K562 (cell line): ENCODE measurements around the gene DAGLA. TPM values are rescaled to one million over a fixed set of nuclear protein-coding genes. Genes with fewer than 3 reads are reported as not detected.
A peak's percentile ranks its signal among the peaks of the same experiment; 100 is the strongest.

ENCODE experiments used
- ATAC-seq: fragments of 200-7000 bp; cut with Tn5 transposase; 3 replicates; pipeline ENCODE4 v1.9.1; 2020; ENCODE audit warnings: moderate library complexity
- BruUV-seq: library from RNA; stranded (reverse); fragments of 400-500 nt; replicated peaks from 2 replicates; lab custom pipeline; 2021; lab: Mats Ljungman, UMichigan
- CTCF ChIA-PET: fragments of 300-600 bp; formaldehyde crosslinking; extraction: SDS; loops from one replicate; lab custom pipeline; 2021; ENCODE audit warnings: low intra/inter-chr PET ratio; lab: Yijun Ruan, JAX
- POLR2A ChIA-PET: fragments of 300-600, 350-650 bp; sonication (Branson Sonifier 250); formaldehyde crosslinking; extraction: SDS; loops from one replicate; lab custom pipeline; 2021; ENCODE audit warnings: antibody characterized with exemption, inconsistent platforms; lab: Yijun Ruan, JAX
- DNase-seq, 4 experiments: peaks; one replicate each; pipeline versions ENCODE4 v3.0.0 to v3.0.0-alpha.2; 2011 to 2018; ENCODE audit warnings: low spot score in 3 of 4, mixed read lengths in 3 of 4; ENCODE audit errors: extremely low read depth in 1 of 4
- FAIRE-seq: peaks from 2 replicates; lab custom pipeline; 2011; peaks lifted over from hg19 to GRCh38; lab: Jason Lieb, UNC
- H2AFZ ChIP-seq: 2 replicates; pipeline ENCODE4 v1.6.0; 2011; ENCODE audit warnings: low read depth, low read length, control low read depth, inconsistent platforms
- H3K27ac ChIP-seq: fragments of 200-600 bp; 3 replicates; pipeline ENCODE4 v1.8.0; 2011; ENCODE audit warnings: low read depth, mild to moderate bottlenecking, control low read depth, inconsistent platforms, low read length, moderate library complexity, mixed read lengths; ENCODE audit errors: extremely low read depth
- H3K27me3 ChIP-seq, 2 experiments: fragments of 300-600 bp in 1 of 2; 2 replicates in 1 of 2; 3 replicates in 1 of 2; pipeline versions ENCODE4 v1.6.0 to v1.8.0; 2011; ENCODE audit warnings: inconsistent platforms in 2 of 2, low read length in 2 of 2, mild to moderate bottlenecking in 1 of 2, mixed read lengths in 1 of 2, moderate library complexity in 1 of 2; ENCODE audit not compliant: control insufficient read depth in 2 of 2, insufficient read depth in 2 of 2
- H3K36me3 ChIP-seq: fragments of 300-600 bp; 3 replicates; pipeline ENCODE4 v1.8.0; 2011; ENCODE audit warnings: mild to moderate bottlenecking, low read length, inconsistent platforms; ENCODE audit not compliant: control insufficient read depth, insufficient read depth
- H3K4me1 ChIP-seq, 2 experiments: fragments of 200-600 bp in 1 of 2; replicated peaks in 1 of 2; 2 replicates in 1 of 2; 3 replicates in 1 of 2; pipeline versions ENCODE4 v1.5.1 to v1.8.0; 2011; ENCODE audit warnings: inconsistent platforms in 2 of 2, low read length in 2 of 2, mild to moderate bottlenecking in 1 of 2, mixed read lengths in 1 of 2, moderate library complexity in 1 of 2; ENCODE audit not compliant: control insufficient read depth in 2 of 2, insufficient read depth in 2 of 2
- H3K4me2 ChIP-seq: 2 replicates; pipeline ENCODE4 v1.6.1; 2011; ENCODE audit warnings: low read length, control low read depth, inconsistent platforms, mixed read lengths; ENCODE audit not compliant: insufficient read depth
- H3K4me3 ChIP-seq: fragments of 200-600 bp; sonication (generic), shearing (Covaris generic); 2 replicates; pipeline ENCODE4 v1.5.1; 2016; ENCODE audit warnings: control low read depth, inconsistent platforms
- H3K79me2 ChIP-seq: fragments of 200-600 bp; 3 replicates; pipeline ENCODE4 v1.8.0; 2011; ENCODE audit warnings: low read length, inconsistent platforms; ENCODE audit not compliant: control insufficient read depth, insufficient read depth
- H3K9ac ChIP-seq, 2 experiments: 2 replicates each; pipeline versions ENCODE4 v1.6.0 to v1.6.1; 2011; ENCODE audit warnings: low read depth in 2 of 2, low read length in 2 of 2, control low read depth in 1 of 2, inconsistent platforms in 1 of 2, mild to moderate bottlenecking in 1 of 2, mixed read lengths in 1 of 2; ENCODE audit not compliant: insufficient read depth in 1 of 2
- H3K9me1 ChIP-seq: one replicate; pipeline ENCODE4 v1.6.0; 2011; ENCODE audit warnings: inconsistent platforms, mild to moderate bottlenecking, low read length, moderate library complexity; ENCODE audit not compliant: control insufficient read depth, insufficient read depth
- H3K9me3 ChIP-seq: replicated peaks from 2 replicates; pipeline ENCODE4 v1.5.1; 2011; ENCODE audit warnings: low read depth, low read length, inconsistent platforms; ENCODE audit not compliant: control insufficient read depth, insufficient read depth
- H4K20me1 ChIP-seq: replicated peaks from 2 replicates; pipeline ENCODE4 v1.6.1; 2011; ENCODE audit warnings: low read length, inconsistent platforms, mixed read lengths; ENCODE audit not compliant: control insufficient read depth, insufficient read depth
- ADNP ChIP-seq: fragments of 200-800 bp; sonication (Bioruptor generic); IDR thresholded peaks from 2 replicates; pipeline ENCODE4 v1.6.1; 2016; ENCODE audit warnings: missing genetic modification characterization, missing compliant biosample characterization
- BCOR ChIP-seq: fragments of 450-650 bp; IDR thresholded peaks from 2 replicates; pipeline ENCODE4 v1.6.1; 2016
- BHLHE40 ChIP-seq: IDR thresholded peaks from 2 replicates; pipeline ENCODE4 v1.6.1; 2011; ENCODE audit warnings: low read length, improper control_type of control experiment
- E2F3 ChIP-seq: fragments of 250-450 bp; sonication (Bioruptor Pico); IDR thresholded peaks from 2 replicates; pipeline ENCODE4 v1.4.0; 2020; ENCODE audit warnings: mild to moderate bottlenecking
- ETS2 ChIP-seq: IDR thresholded peaks from 2 replicates; pipeline ENCODE4 v1.6.1; 2016; ENCODE audit warnings: borderline replicate concordance, missing genetic modification characterization, mild to moderate bottlenecking, moderate library complexity, missing compliant biosample characterization; ENCODE audit not compliant: poor library complexity, severe bottlenecking
- HDAC2 ChIP-seq: fragments of 450-650 bp; IDR thresholded peaks from 2 replicates; pipeline ENCODE4 v1.6.1; 2016; ENCODE audit warnings: mild to moderate bottlenecking
- HOXB6 ChIP-seq: fragments of 250-450 bp; sonication (Bioruptor Pico); IDR thresholded peaks from 2 replicates; pipeline ENCODE4 v1.5.1; 2022; ENCODE audit warnings: mild to moderate bottlenecking, borderline replicate concordance
- KDM1A ChIP-seq, 2 experiments: fragments of 450-650 bp; IDR thresholded peaks; 2 replicates each; pipeline ENCODE4 v1.6.1; 2016; ENCODE audit warnings: mild to moderate bottlenecking in 2 of 2
- MED1 ChIP-seq: sonication (generic); formaldehyde crosslinking; IDR thresholded peaks from 2 replicates; pipeline ENCODE4 v1.8.1; 2023; ENCODE audit warnings: missing genetic modification reagents, borderline replicate concordance
- NR1H2 ChIP-seq: sonication (generic); formaldehyde crosslinking; IDR thresholded peaks from 2 replicates; pipeline ENCODE4 v1.4.0; 2020; ENCODE audit warnings: mild to moderate bottlenecking, missing genetic modification reagents
- PHF8 ChIP-seq: fragments of 200-600 bp; sonication (generic); IDR thresholded peaks from 2 replicates; pipeline ENCODE4 v1.6.1; 2012; ENCODE audit warnings: mixed run types, mild to moderate bottlenecking, inconsistent platforms, low read length, moderate library complexity, borderline replicate concordance
- SREBF2 ChIP-seq: sonication (generic); formaldehyde crosslinking; IDR thresholded peaks from 2 replicates; pipeline ENCODE4 v1.4.0; 2020; ENCODE audit warnings: mild to moderate bottlenecking, missing genetic modification reagents
- TAL1 ChIP-seq: fragments of 450-650 bp; IDR thresholded peaks from 2 replicates; pipeline ENCODE4 v1.6.1; 2016; ENCODE audit warnings: mild to moderate bottlenecking
- ZKSCAN1 ChIP-seq: fragments of 150-350 bp; IDR thresholded peaks from 2 replicates; pipeline ENCODE4 v1.6.1; 2016; ENCODE audit warnings: low read depth, low read length
- ZNF12 ChIP-seq: sonication (generic); formaldehyde crosslinking; IDR thresholded peaks from 2 replicates; pipeline ENCODE4 v1.4.0; 2020; ENCODE audit warnings: mild to moderate bottlenecking, missing genetic modification reagents
- ZNF217 ChIP-seq: sonication (generic); formaldehyde crosslinking; IDR thresholded peaks from 2 replicates; pipeline ENCODE4 v1.8.0; 2022; ENCODE audit warnings: mild to moderate bottlenecking, missing genetic modification reagents
- WGBS: fragments of 100-300 bp; shearing (Covaris generic); methylation state at CpG from one replicate; pipeline ENCODE4 v1.1.6; 2016; ENCODE audit warnings: low coverage, mixed read lengths; ENCODE audit not compliant: insufficient coverage; ENCODE audit errors: missing lambda C conversion rate; 5-methylcytosine and 5-hydroxymethylcytosine counted together
- in situ Hi-C: fragments of 300-500 bp; cut with MboI; formaldehyde crosslinking; loops from 4 replicates; pipeline ENCODE4 v1.15.0; 2018; ENCODE audit warnings: inconsistent platforms, mixed read lengths
- intact Hi-C: fragments of 100-400 bp; cut with micrococcal nuclease; formaldehyde crosslinking; loops from 2 replicates; pipeline ENCODE4 v1.14.2; 2022
- polyA plus RNA-seq, 8 experiments: library from polyadenylated mRNA; depleted of rRNA in 4 of 8; stranded (reverse) in 5 of 8; unstranded in 3 of 8; fragments of >200 nt; fragmentation: Nextera tagmentation in 2 of 8; fragmentation: Illumina TruSeq in 1 of 8; extraction: Ambion mirVana in 2 of 8; extraction: Trizol in 1 of 8; gene quantifications; 2 replicates each; pipeline versions ENCODE4 v1.2.1 to v1.2.3, GENCODE V29; 2011 to 2014; ENCODE audit warnings: inconsistent platforms in 1 of 8, missing spikeins in 1 of 8
- total RNA-seq, 7 experiments: library from RNA; depleted of rRNA in 6 of 7; stranded (reverse); fragments of >200 nt in 6 of 7; fragmentation: Illumina TruSeq in 2 of 7; extraction: Trizol in 2 of 7; gene quantifications; 2 replicates each; pipeline versions ENCODE4 v1.2.1 to v1.2.3, GENCODE V29; 2011 to 2021; ENCODE audit warnings: low replicate concordance in 1 of 7
- TF ChIP-seq, protein P1 (sequence below): sonication (generic); formaldehyde crosslinking; IDR thresholded peaks from 2 replicates; pipeline ENCODE4 v1.8.1; 2023; ENCODE audit warnings: mild to moderate bottlenecking, missing genetic modification reagents
- TF ChIP-seq, protein P2 (sequence below): fragments of 150-350 bp; conservative IDR thresholded peaks from 2 replicates; pipeline ENCODE4 v1.6.1; 2014; ENCODE audit warnings: low read length

DAGLA gene
- total and polyA plus RNA-seq, 9 of the 15 experiments (the other 6 are each of a cell fraction or from before 2014, with no cell fraction given) = 0.03 to 0.16 (median 0.04) TPM; not detected in 4

DNA sequence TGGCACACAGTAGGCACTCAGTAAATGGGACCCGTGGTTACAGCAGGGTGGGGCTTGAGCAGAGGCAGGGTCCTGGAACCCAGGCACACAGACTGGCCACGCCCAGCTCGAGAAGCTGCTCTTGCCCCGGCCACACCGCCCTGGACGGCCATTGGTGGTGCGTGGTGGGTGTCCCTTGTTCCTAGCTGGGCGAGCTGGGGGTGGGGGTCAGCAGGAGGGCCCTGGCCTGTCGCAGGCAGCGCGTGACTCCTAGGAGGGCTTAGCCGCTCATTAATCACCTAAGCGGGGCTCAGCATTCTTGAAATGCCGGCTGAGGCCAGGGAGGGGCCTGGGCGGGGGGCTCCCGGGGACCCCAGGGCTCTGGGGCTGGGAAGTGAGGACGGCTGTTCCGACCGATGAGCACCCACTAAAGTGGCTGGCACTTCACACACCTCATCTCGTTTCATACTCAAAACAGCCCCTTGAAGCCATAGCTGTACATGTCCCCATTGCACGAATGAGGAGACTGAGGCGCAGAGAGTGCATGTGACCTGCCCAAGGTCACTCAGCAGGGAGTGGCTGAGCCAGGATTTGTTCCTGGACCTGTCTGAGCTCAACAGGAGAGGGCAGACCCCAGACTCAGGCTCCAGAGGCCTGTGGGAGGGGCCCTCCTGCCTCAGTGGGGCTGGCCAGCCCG, 83.9 kb downstream of the DAGLA start:
- in situ Hi-C loops = no loop called here
- peak; percentile 30 to 67; a peak in 2 of 4 replicates for TF ChIP-seq KDM1A (IDR thresholded peaks at IDR 0.05)
- TF ChIP-seq BCOR = peak; percentile 92
- TF ChIP-seq ZKSCAN1 = peak; percentile 76; the same call in 1 of the 2 replicates
- no peak for TF ChIP-seq SREBF2 (CRISPR knock-in tag)
- no peak for TF ChIP-seq ETS2 (tag)
- TF ChIP-seq HDAC2 = peak; percentile 43; the same call in 1 of the 2 replicates
- TF ChIP-seq PHF8 = no peak
- no peak for TF ChIP-seq NR1H2 (CRISPR knock-in tag)
- TF ChIP-seq MED1 (CRISPR knock-in tag) = no peak
- TF ChIP-seq, protein P1, sequence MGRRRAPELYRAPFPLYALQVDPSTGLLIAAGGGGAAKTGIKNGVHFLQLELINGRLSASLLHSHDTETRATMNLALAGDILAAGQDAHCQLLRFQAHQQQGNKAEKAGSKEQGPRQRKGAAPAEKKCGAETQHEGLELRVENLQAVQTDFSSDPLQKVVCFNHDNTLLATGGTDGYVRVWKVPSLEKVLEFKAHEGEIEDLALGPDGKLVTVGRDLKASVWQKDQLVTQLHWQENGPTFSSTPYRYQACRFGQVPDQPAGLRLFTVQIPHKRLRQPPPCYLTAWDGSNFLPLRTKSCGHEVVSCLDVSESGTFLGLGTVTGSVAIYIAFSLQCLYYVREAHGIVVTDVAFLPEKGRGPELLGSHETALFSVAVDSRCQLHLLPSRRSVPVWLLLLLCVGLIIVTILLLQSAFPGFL = no peak
- TF ChIP-seq TAL1 = no peak
- no peak for TF ChIP-seq ZNF217 (CRISPR knock-in tag)
- no peak for TF ChIP-seq HOXB6 (CRISPR knock-in tag)
- TF ChIP-seq, protein P2, sequence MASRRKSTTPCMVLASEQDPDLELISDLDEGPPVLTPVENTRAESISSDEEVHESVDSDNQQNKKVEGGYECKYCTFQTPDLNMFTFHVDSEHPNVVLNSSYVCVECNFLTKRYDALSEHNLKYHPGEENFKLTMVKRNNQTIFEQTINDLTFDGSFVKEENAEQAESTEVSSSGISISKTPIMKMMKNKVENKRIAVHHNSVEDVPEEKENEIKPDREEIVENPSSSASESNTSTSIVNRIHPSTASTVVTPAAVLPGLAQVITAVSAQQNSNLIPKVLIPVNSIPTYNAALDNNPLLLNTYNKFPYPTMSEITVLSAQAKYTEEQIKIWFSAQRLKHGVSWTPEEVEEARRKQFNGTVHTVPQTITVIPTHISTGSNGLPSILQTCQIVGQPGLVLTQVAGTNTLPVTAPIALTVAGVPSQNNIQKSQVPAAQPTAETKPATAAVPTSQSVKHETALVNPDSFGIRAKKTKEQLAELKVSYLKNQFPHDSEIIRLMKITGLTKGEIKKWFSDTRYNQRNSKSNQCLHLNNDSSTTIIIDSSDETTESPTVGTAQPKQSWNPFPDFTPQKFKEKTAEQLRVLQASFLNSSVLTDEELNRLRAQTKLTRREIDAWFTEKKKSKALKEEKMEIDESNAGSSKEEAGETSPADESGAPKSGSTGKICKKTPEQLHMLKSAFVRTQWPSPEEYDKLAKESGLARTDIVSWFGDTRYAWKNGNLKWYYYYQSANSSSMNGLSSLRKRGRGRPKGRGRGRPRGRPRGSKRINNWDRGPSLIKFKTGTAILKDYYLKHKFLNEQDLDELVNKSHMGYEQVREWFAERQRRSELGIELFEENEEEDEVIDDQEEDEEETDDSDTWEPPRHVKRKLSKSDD = no peak
- peak; percentile 18; the same call in 1 of the 2 replicates for TF ChIP-seq BHLHE40
- TF ChIP-seq ZNF12 (CRISPR knock-in tag) = no peak
- TF ChIP-seq ADNP (tag) = peak; percentile 84
- TF ChIP-seq E2F3 (CRISPR knock-in tag) = no peak

More for the DNA sequence above, 83.9 kb downstream of the DAGLA start:
- Histone ChIP-seq H3K27ac (no peak overlapping the region), H3K4me1 (peaks cover 12 to 64% of the 10 kb centered on the region in 2 experiments; a peak in 4 of 5 replicates), H3K4me3 (no peak overlapping the region), H3K9me1 (no peaks in the 10 kb centered on the region), H3K79me2 (no peaks in the 10 kb centered on the region; the same call in 2 of the 3 replicates), H3K9me3 (no peaks in the 10 kb centered on the region), H3K27me3 (no peaks in the 10 kb centered on the region), H3K4me2 (no peak overlapping the region), H3K36me3 (0 out of 3 replicates have a peak, but pooled peaks cover 3% of the 10 kb centered on the region), H3K9ac (peak overlapping the region in 1 of 2 experiments; percentile 69; a peak in 2 of 4 replicates), H4K20me1 (0 out of 2 replicates have a peak, but pooled peaks cover 6% of the 10 kb centered on the region), H2AFZ (no peak overlapping the region)
- WGBS = 69% methylated on average over 19 of the region's 23 CpGs
- CTCF ChIA-PET = interaction anchor here (0.6 kb wide), 1 partner anchor 17 kb away, joined by 3 read pairs; no protein-coding TSS in a partner anchor
- no peak for FAIRE-seq
- DNase-seq = no peak
- intact Hi-C loops = no loop called here
- no TSS peak for BruUV-seq
- POLR2A ChIA-PET = interaction anchor here (0.7 to 1.8 kb wide), 5 partner anchors 8 to 29 kb away, joined by 3 to 6 read pairs (median 4); partner anchors contain the start of genes FEN1 and TMEM258
- ATAC-seq = no peak; the same call in 1 of the 3 replicates
